LNCAP (cell line): ENCODE results near the gene PLPP1.

Experiments
- CTCF ChIP-seq: fragments of 450-650 bp; IDR thresholded peaks from 2 replicates; pipeline ENCODE4 v1.5.1; 2017; ENCODE audit warnings: mild to moderate bottlenecking

PLPP1 gene

GRCh38 chr5:55426455-55426854, 108.3 kb downstream of the PLPP1 start:
- TF ChIP-seq CTCF: no peak

GRCh38 chr5:55421074-55421529, 113.7 kb downstream of the PLPP1 start:
- no peak for TF ChIP-seq CTCF

- no peak for TF ChIP-seq CTCF
These were observed 115.5 kb downstream of the PLPP1 start for GRCh38 chr5:55418994-55419968.

DNA sequence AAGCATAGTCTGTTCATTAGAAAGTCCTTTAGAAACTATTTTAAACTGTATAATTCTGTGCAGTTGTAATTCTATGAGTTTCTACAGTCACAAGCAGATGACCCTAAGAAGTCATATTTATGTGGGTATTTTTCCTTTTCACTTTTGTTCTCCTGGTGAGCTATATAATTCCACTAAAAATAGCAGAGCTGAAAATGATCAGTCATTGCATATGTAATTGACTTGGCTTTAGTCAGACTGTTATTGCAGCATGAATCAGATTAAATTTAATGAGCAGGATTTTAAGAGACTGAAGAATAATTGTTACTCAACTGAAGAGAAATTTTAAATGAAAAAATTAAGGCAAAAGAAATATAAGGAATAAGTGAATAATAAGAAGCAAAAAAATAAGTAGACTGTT, 118.5 kb downstream of the PLPP1 start:
- no peak for TF ChIP-seq CTCF

GRCh38 chr5:55415071-55415470, 119.7 kb downstream of the PLPP1 start:
- TF ChIP-seq CTCF: no peak

GRCh38 chr5:55413644-55414043, 121.1 kb downstream of the PLPP1 start:
- TF ChIP-seq CTCF: no peak

DNA sequence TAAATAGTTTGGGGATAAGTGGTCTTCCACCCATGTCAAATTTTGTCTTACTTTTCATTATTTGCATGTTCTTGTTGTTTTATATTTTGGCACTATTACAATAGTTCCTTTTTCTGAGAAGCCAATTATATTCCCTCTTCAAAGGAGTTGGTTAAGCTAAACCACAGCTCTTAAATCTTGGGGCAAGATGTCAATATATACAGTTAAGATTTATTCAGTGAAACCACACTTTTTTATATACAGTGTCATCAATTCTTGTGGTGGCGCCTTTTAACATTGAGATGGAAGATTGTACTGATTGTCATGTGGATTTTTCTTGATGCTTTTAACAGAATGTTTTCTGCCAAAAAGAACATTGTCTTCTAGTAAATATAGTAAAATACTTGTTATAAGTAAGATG, 122.9 kb downstream of the PLPP1 start:
- TF ChIP-seq CTCF: no peak
